IPS DF 6.9 (cell line): ENCODE results near the gene PSMD9.
"Not testable (repeated sequence)": the region's sequence is repeated elsewhere in the genome, so short reads cannot be mapped to it uniquely, and the experiment has no call there.

Experiments used
- DNase-seq: peaks from one replicate; pipeline ENCODE4 v3.0.0-alpha.2; 2013; ENCODE audit warnings: low read depth, low spot score
- H3K27ac ChIP-seq: one replicate; pipeline ENCODE4 v1.5.1; 2013; ENCODE audit warnings: low read length, control low read depth
- H3K27me3 ChIP-seq: 2 replicates; pipeline ENCODE4 v1.6.1; 2013; ENCODE audit warnings: mild to moderate bottlenecking, low read length; ENCODE audit not compliant: control insufficient read depth, insufficient read depth
- H3K36me3 ChIP-seq: 2 replicates; pipeline ENCODE4 v1.6.1; 2013; ENCODE audit warnings: low read length; ENCODE audit not compliant: control insufficient read depth, insufficient read depth
- H3K4me1 ChIP-seq: 2 replicates; pipeline ENCODE4 v1.6.1; 2013; ENCODE audit warnings: low read length; ENCODE audit not compliant: control insufficient read depth, insufficient read depth
- H3K4me3 ChIP-seq: 2 replicates; pipeline ENCODE4 v1.5.1; 2013; ENCODE audit warnings: mild to moderate bottlenecking, low read length
- H3K9me3 ChIP-seq: 2 replicates; pipeline ENCODE4 v1.6.1; 2013; ENCODE audit warnings: low read length, inconsistent platforms; ENCODE audit not compliant: control insufficient read depth, insufficient read depth
- WGBS: extraction: QIAGEN DNeasy Blood & Tissue Kit; methylation state at CpG from one replicate; pipeline ENCODE4 v1.1.7; 2013; ENCODE audit warnings: mixed read lengths, missing lambda C conversion rate; ENCODE audit not compliant: insufficient read length, insufficient coverage; 5-methylcytosine and 5-hydroxymethylcytosine counted together

Gene PSMD9

DNA sequence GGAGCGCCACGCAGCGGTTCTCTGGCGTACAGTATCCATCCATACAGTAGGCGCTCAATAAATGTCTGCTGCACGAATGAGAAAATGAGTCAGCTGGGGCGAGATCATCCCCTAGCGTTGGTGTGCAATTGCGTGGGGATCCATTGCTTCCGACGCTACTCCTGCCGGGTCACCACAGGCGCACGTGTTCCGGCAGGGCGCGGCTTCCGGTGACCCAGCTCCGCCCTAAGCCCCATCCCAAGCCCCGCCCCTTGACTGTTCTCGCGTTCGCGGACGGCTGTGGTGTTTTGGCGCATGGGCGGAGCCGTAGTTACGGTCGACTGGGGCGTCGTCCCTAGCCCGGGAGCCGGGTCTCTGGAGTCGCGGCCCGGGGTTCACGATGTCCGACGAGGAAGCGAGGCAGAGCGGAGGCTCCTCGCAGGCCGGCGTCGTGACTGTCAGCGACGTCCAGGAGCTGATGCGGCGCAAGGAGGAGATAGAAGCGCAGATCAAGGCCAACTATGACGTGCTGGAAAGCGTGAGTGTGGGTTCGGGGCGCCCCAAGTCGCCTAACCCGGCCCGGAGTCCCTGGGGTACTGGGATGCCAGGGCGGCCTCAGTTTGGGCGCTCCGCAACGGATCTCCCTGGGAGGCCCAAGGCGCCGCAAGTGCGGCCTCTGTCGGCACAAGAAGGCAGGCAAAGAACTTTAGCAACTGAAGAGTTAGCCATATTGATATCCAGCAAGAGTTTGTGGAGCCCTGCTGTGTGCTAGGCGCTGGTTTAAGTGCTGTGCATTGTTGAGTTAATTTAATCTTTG, at the start of gene PSMD9:
PSMD9 (plus strand) TSS at position 313 of the 796 bp plus-strand sequence; CDS start at position 380, 67 bp downstream.
- peak within 1 kb of the TSS; percentile 52; the same call in 1 of the 2 replicates for H3K4me3 ChIP-seq
- H3K9me3 ChIP-seq: no peaks in the 10 kb centered on the region
- DNase-seq: peak; percentile 93
- no peak within 1 kb of the TSS for H3K27ac ChIP-seq
- H3K4me1 ChIP-seq: no peaks in the 10 kb centered on the region
- no peaks in the 10 kb centered on the region for H3K36me3 ChIP-seq
- H3K27me3 ChIP-seq: no peaks in the 10 kb centered on the region
- no CpG with 5 or more reads among the region's 67 CpGs for WGBS

- no peaks in the 10 kb centered on the region for H3K27me3 ChIP-seq
These were observed 49.2 kb upstream of the PSMD9 start for GRCh38 chr12:121839106-121839992.

GRCh38 chr12:121839993-121840761, 48.4 kb upstream of the PSMD9 start:
- Histone ChIP-seq H3K9me3 (no peaks in the 10 kb centered on the region), H3K27me3 (no peaks in the 10 kb centered on the region), H3K27ac (no peak overlapping the region), H3K36me3 (no peaks in the 10 kb centered on the region), H3K4me3 (peak overlapping the region; percentile 57; the same call in 1 of the 2 replicates), H3K4me1 (no peaks in the 10 kb centered on the region)
- no peak for DNase-seq
- no CpG with 5 or more reads among the region's 24 CpGs for WGBS

More at GRCh38 chr12:121839106-121839992, 49.2 kb upstream of the PSMD9 start:
- no CpG with 5 or more reads among the region's 53 CpGs for WGBS
- Histone ChIP-seq H3K4me3 (peak overlapping the region; percentile 57; the same call in 1 of the 2 replicates), H3K36me3 (no peaks in the 10 kb centered on the region), H3K4me1 (no peaks in the 10 kb centered on the region), H3K27ac (no peak overlapping the region), H3K9me3 (no peaks in the 10 kb centered on the region)
- peak; percentile 91 for DNase-seq

DNA sequence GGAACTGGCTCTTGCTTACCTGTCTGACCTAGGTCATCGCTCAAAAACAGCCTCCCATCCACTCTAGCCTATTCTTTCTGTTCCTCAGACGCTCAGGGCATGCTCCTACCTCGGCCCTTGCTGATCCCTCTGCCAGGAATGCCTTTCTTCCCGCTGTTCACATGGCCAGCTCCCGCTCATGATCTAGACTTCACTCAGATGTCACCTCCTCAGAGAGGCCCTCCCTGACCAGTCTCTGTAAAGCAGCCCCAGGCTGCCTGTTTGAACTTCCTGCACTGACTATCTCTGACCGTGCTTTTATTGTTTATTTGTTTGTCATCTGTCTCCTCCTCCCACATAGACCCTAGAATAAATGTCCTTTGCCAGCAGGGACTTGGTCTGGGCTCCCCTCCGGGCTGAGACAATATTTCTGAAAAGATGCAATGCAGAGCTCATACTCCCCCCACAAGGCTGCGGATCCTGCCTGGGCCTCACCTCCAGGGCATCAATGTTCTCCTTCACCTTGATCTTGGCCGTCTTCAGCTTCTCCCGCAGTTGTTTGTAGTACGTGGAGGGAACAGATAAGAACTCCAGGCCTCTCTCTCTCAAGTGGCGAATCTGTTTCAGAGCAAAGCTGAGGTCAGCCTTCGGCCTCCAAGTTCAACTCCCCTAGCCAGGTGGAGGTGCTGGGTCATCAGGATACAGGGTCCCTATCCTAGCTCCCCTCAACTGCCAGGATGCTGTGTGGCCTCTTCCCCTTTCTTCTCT, 45.2 kb upstream of the PSMD9 start:
- WGBS: no CpG with 5 or more reads among the region's 13 CpGs
- no peaks in the 10 kb centered on the region for H3K9me3 ChIP-seq
- no peaks in the 10 kb centered on the region for H3K4me1 ChIP-seq
- H3K27ac ChIP-seq: no peak overlapping the region
- DNase-seq: no peak
- H3K27me3 ChIP-seq: no peaks in the 10 kb centered on the region
- no peak overlapping the region for H3K4me3 ChIP-seq
- H3K36me3 ChIP-seq: no peaks in the 10 kb centered on the region

DNA sequence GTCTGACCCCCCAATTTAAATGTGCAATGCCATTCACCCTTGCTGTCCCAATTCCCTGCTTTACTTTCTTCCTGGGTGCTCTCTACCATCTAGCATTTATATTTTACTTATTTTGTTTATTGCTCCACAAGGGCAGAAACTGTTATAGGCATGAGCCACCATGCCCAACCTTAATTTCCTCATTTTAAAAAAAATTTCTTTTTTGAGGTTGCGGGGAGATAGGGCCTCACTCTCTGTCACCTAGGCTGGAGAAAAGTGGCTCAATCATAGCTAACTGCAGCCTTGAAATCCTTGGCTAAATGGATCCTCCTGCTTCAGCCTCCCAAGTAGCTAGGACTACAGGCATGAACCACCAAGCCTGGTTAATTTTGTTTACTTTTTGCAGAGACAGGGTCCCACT, 42.9 kb upstream of the PSMD9 start:
- WGBS: no CpG with 5 or more reads among the region's 1 CpG
- Histone ChIP-seq H3K36me3 (no peaks in the 10 kb centered on the region), H3K27me3 (no peaks in the 10 kb centered on the region), H3K27ac (no peak overlapping the region), H3K4me1 (no peaks in the 10 kb centered on the region), H3K4me3 (no peak overlapping the region), H3K9me3 (no peaks in the 10 kb centered on the region)
- no peak for DNase-seq

DNA sequence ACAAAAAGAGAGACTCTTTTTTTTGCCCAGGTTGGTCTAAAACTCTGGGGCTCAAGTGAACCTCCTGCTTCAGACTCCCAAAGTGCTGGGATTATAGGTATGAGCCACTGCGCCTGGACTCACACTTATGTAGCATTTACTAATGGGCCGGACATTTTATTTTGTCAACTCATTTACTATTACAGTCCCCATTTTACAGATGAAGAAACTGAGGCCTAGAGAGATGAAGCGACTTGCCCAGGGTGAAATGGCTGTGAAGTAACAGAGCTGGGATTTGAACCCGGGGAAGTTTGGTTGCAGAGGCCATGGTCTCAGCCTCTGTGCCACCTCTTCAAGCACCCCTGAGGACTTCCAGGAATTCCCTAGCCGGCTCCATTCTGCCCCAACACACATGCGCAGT, 39.4 kb upstream of the PSMD9 start:
- Histone ChIP-seq H3K9me3 (no peaks in the 10 kb centered on the region), H3K27ac (no peak overlapping the region), H3K36me3 (no peaks in the 10 kb centered on the region), H3K4me3 (no peak overlapping the region), H3K27me3 (no peaks in the 10 kb centered on the region), H3K4me1 (no peaks in the 10 kb centered on the region)
- WGBS: no CpG with 5 or more reads among the region's 6 CpGs
- no peak for DNase-seq

DNA sequence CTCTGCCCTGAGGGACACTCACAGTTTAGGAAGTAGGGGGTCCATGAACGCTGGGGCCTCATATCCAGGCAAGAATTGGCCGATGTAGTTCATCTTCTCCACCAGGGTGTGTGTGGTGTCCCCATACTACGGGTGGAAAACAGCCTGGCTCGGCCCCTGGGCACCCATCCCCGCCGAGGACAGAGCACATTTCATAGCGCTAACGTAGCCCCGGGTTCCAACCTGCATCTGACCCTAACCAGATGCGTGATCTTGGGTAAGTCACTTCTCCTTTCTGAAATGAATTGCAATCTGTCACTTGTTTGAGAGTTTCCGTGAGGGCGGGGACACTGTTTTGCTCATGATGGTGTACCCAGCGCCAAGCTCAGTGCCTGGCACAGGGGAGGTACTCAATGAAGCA, 38.9 kb upstream of the PSMD9 start:
- H3K27ac ChIP-seq: no peak overlapping the region
- WGBS: no CpG with 5 or more reads among the region's 13 CpGs
- no peak overlapping the region for H3K4me3 ChIP-seq
- H3K9me3 ChIP-seq: no peaks in the 10 kb centered on the region
- H3K27me3 ChIP-seq: no peaks in the 10 kb centered on the region
- H3K36me3 ChIP-seq: no peaks in the 10 kb centered on the region
- H3K4me1 ChIP-seq: no peaks in the 10 kb centered on the region
- no peak for DNase-seq

GRCh38 chr12:121852392-121852791, 36.2 kb upstream of the PSMD9 start:
- WGBS: no CpG with 5 or more reads among the region's 3 CpGs
- H3K27ac ChIP-seq: not testable (repeated sequence)

DNA sequence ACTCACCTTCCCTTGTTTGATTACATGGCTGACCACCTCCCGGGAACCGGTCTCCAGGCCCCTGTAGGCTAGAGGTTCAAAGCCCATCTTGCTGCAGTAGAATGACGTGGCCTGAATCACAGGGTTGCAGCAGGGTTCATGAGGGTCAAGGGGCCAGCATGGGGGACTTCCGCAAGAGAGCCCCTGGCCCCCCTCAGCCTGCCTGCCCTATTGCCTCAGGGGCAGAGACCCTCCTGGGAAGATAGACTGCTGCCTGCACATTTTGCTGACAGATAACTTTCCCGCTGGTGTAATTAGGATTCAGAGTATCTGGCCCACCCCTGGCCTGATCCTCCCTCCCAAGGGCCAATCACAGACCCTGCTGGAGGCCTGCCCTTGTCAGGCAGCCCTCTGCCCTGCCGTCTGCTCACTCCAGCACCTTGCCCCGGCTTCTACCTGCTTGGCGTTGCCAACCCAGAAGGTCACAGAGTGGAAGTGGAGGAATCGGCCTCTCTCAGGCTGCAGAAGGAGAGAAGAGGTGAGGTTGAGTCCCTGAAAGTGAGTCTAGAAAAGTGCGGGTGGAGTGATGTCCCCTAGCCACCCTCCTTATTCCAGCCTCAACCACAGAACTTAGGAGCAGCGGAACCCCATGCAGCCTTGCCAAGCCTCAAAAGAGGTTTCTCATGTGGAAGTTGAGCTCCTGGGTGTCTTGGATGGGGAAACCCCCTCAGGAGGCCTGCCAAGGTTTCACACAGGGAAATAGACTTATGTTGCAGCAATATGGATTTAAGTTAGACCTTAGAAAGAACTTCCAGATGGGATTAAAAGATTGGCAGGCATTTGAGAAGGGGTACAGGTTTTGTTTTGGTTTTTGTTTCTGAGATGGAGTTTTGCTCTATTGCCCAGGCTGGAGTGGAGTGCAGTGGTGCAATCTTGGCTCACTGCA, 31.0 kb upstream of the PSMD9 start:
- Histone ChIP-seq H3K9me3 (no peaks in the 10 kb centered on the region), H3K4me3 (no peak overlapping the region), H3K27me3 (no peaks in the 10 kb centered on the region), H3K4me1 (no peaks in the 10 kb centered on the region), H3K36me3 (no peaks in the 10 kb centered on the region), H3K27ac (no peak overlapping the region)
- DNase-seq: no peak
- WGBS: no CpG with 5 or more reads among the region's 11 CpGs

More at GRCh38 chr12:121852392-121852791, 36.2 kb upstream of the PSMD9 start:
- not testable (repeated sequence) for H3K27me3 ChIP-seq, H3K9me3 ChIP-seq, H3K4me3 ChIP-seq, H3K36me3 ChIP-seq, H3K4me1 ChIP-seq, DNase-seq
